ENCODE results near the gene CMTM2. TPM values are rescaled to one million over a fixed set of nuclear protein-coding genes. Genes with fewer than 3 reads are reported as not detected.

CMTM2 gene
- total and polyA plus RNA-seq, 9 of the 15 experiments (the other 6 are each of a cell fraction or from before 2014, with no cell fraction given): not detected

DNA sequence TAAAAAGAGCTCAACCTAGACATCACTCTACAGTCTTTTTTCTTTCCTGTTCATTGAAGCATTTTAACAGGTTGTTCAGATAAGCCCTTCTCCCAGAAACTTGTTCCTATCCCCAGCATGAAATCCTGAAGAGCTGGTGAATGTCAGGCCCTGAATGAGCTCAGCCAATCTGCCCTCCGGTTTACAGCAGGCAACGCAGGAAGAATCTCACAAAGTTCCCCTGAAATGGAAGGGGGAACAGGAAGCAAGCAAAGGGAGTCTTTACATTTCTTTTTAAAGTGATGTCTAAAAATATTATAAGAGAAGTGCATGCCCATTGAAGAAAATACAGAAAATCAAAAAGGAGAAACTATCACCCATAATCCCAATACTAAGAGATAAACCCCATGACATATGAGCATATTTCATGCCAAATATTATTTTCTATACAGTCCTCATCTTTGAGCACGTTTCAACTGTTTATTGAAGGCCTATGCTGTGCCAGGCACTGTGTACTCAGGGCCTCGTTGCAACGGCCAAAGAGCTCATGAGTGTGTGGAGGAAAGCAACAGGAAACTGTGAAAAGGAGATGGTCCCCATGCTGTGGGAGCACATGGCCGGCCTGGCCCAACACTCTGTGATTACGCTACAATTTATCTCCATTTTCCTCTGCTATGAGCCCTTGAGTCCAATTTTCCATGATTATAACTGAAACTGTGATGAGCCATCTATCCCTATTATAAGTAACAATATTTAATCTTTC is 35.1 kb upstream of the CMTM2 start (continued):
- TF ChIP-seq, protein P1, sequence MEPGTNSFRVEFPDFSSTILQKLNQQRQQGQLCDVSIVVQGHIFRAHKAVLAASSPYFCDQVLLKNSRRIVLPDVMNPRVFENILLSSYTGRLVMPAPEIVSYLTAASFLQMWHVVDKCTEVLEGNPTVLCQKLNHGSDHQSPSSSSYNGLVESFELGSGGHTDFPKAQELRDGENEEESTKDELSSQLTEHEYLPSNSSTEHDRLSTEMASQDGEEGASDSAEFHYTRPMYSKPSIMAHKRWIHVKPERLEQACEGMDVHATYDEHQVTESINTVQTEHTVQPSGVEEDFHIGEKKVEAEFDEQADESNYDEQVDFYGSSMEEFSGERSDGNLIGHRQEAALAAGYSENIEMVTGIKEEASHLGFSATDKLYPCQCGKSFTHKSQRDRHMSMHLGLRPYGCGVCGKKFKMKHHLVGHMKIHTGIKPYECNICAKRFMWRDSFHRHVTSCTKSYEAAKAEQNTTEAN (CRISPR knock-in tag; IDR thresholded peaks at IDR 0.05): no peak
- no peak for TF ChIP-seq FOXJ2 (tag; IDR thresholded peaks at IDR 0.05)

DNA sequence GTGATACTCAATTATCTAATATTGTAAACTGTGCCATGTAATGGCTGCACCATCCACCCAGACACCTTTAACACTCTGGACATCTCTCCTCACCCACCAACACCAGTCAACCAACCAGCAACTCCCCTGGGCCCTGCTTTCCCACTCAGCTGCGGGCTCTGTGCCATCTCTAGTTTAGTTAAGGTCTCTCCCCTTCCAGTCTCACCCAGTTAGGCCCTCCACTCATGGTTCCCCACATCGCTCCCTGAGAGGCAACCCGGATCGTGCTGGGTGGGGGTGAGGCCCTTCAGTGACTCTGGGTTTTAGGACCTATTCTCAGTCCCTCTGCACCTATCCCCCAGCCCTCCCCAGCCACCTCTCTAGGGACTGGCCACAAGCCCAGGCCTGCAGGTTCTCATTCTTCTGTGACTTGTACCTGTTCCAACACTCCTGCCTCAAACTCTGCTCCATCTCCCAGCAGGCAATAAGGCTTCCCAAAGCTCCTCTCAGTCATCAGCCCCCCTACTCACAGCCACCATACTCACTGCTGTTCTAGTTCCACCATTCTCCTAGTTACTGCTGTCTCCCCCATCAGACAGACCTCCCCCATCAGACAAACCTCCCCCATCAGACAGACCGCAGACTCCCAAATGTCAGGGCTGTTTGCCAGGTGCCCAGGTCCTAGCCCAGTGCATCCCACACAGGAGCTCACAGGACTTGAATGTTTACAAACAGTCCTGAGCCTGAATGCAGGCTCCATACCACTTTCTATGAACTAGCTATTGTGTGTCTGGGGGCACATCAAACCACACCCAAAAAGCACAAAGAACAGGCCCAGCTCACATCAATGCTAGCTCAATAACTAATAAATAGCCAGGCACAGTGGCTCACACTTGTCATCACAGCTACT is 31.9 kb upstream of the CMTM2 start:
- BruUV-seq (replicated peaks): no TSS peak
- Histone ChIP-seq H3K27ac (ENCODE audit: extremely low read depth, low read depth, low read length) (no peak overlapping the region), H3K4me1 (replicated peaks in 1 of 2; ENCODE audit: control insufficient read depth in 2 of 2, insufficient read depth in 2 of 2, low read length in 2 of 2) (peaks cover 31 to 33% of the 10 kb centered on the region in 2 experiments), H3K4me2 (ENCODE audit: insufficient read depth, low read length) (no peak overlapping the region), H3K9me1 (ENCODE audit: control insufficient read depth, insufficient read depth, low read length) (peaks cover 3% of the 10 kb centered on the region), H3K9me3 (replicated peaks; ENCODE audit: control insufficient read depth, insufficient read depth, low read depth, low read length) (no peaks in the 10 kb centered on the region), H3K9ac (ENCODE audit: insufficient read depth in 1 of 2, low read depth in 2 of 2, low read length in 2 of 2) (peak overlapping the region in 1 of 2 experiments; percentile 40; a peak in 1 of 4 replicates), H2AFZ (ENCODE audit: low read depth, low read length) (no peak overlapping the region), H3K79me2 (ENCODE audit: control insufficient read depth, insufficient read depth, low read length) (peaks cover 5% of the 10 kb centered on the region; the same call in 1 of the 3 replicates), H3K4me3 (no peak overlapping the region), H4K20me1 (replicated peaks; ENCODE audit: control insufficient read depth, insufficient read depth, low read length) (no peaks in the 10 kb centered on the region), H3K36me3 (ENCODE audit: control insufficient read depth, insufficient read depth, low read length) (no peaks in the 10 kb centered on the region), H3K27me3 (ENCODE audit: control insufficient read depth in 2 of 2, insufficient read depth in 2 of 2, low read length in 2 of 2) (no peaks in the 10 kb centered on the region)
- DNase-seq (ENCODE audit: extremely low read depth in 1 of 4, low spot score in 3 of 4): no peak
- POLR2A ChIA-PET: interaction anchor here (0.7 to 1.7 kb wide), 7 partner anchors 9 to 141 kb away, joined by 3 to 7 read pairs (median 4); no protein-coding TSS in a partner anchor
- in situ Hi-C loops (cut with MboI) (no loop called here), intact Hi-C loops (cut with micrococcal nuclease) (no loop called here)
- TF ChIP-seq RBM15 (IDR thresholded peaks at IDR 0.05; ENCODE audit: insufficient read depth, low read length) (no peak), MTF1 (CRISPR knock-in tag; IDR thresholded peaks at IDR 0.05; ENCODE audit: borderline replicate concordance) (no peak), BDP1 (IDR thresholded peaks at IDR 0.05; ENCODE audit: insufficient read depth, insufficient read length) (no peak), EP400 (IDR thresholded peaks at IDR 0.05) (no peak), SMARCA5 (IDR thresholded peaks at IDR 0.05) (no peak), MEF2A (IDR thresholded peaks at IDR 0.05; ENCODE audit: control insufficient read depth, low read depth, low read length) (no peak), NR2C2 (CRISPR knock-in tag; IDR thresholded peaks at IDR 0.05) (no peak), NR2C2 (tag; IDR thresholded peaks at IDR 0.05) (no peak), ZFP36 (IDR thresholded peaks at IDR 0.05; ENCODE audit: low read depth, low read length, partially characterized antibody) (peak; percentile 39)
- CTCF ChIA-PET (ENCODE audit: low intra/inter-chr PET ratio): no interaction called here
- FAIRE-seq: no peak
- ATAC-seq: no peak
- 79% methylated on average over 5 of the region's 5 CpGs for WGBS (ENCODE audit: insufficient coverage, low coverage, missing lambda C conversion rate)

All from K562 (cell line).